AG09309 (cell line): ENCODE measurements around the gene ITPK1.

Experiments used
- DNase-seq: peaks from one replicate; pipeline ENCODE4 v3.0.0-alpha.2; 2010; ENCODE audit warnings: low read depth
- H3K4me3 ChIP-seq: 2 replicates; pipeline ENCODE4 v1.5.1; 2011; ENCODE audit warnings: mild to moderate bottlenecking, low read depth, low read length, moderate library complexity; ENCODE audit not compliant: control insufficient read depth
- CTCF ChIP-seq: IDR thresholded peaks from 2 replicates; pipeline ENCODE4 v1.5.1; 2011; ENCODE audit warnings: mild to moderate bottlenecking, low read depth, low read length, inconsistent platforms; ENCODE audit not compliant: insufficient read depth, control insufficient read depth; ENCODE audit errors: missing control alignments

The ITPK1 gene

GRCh38 chr14:93011650-93012325 lies 103.9 kb downstream of the ITPK1 start:
- H3K4me3 ChIP-seq, result no peak overlapping the region
- no peak for DNase-seq
- TF ChIP-seq CTCF, result no peak

GRCh38 chr14:93011141-93011529 lies 104.6 kb downstream of the ITPK1 start:
- no peak for DNase-seq
- no peak for TF ChIP-seq CTCF
- H3K4me3 ChIP-seq, result no peak overlapping the region

- no peak for DNase-seq
- no peak overlapping the region for H3K4me3 ChIP-seq
- no peak for TF ChIP-seq CTCF
Measured at GRCh38 chr14:93010522-93011140, 105.1 kb downstream of the ITPK1 start.

- no peak for TF ChIP-seq CTCF
- H3K4me3 ChIP-seq, result no peak overlapping the region
- no peak for DNase-seq
Measured at GRCh38 chr14:93010130-93010499, 105.6 kb downstream of the ITPK1 start.

- H3K4me3 ChIP-seq, result no peak overlapping the region
- no peak for DNase-seq
- no peak for TF ChIP-seq CTCF
Measured at GRCh38 chr14:93009471-93010129, 106.1 kb downstream of the ITPK1 start.

- TF ChIP-seq CTCF, result no peak
- DNase-seq, result no peak
- no peak overlapping the region for H3K4me3 ChIP-seq
Measured at GRCh38 chr14:93008381-93008780, 107.3 kb downstream of the ITPK1 start.
